HG02938 (cell line): ENCODE measurements around the gene RSRC2.

Source experiments
- ATAC-seq: cut with Tn5 transposase; IDR thresholded peaks from one replicate; pipeline ENCODE4 v1.9.1; 2021; ENCODE audit warnings: mild to moderate bottlenecking, moderate library complexity; ENCODE audit not compliant: unreplicated experiment

RSRC2 gene

GRCh38 chr12:122454250-122454721 is 72.5 kb downstream of the RSRC2 start:
- ATAC-seq, result no peak
